ENCODE results near the gene RIN3. TPM values are rescaled to one million over a fixed set of nuclear protein-coding genes. Genes with fewer than 3 reads are reported as not detected.

RIN3 gene
- total and polyA plus RNA-seq, 2 of the 4 experiments (the other 2 are of a cell fraction): 2.5 to 11.1 TPM

DNA sequence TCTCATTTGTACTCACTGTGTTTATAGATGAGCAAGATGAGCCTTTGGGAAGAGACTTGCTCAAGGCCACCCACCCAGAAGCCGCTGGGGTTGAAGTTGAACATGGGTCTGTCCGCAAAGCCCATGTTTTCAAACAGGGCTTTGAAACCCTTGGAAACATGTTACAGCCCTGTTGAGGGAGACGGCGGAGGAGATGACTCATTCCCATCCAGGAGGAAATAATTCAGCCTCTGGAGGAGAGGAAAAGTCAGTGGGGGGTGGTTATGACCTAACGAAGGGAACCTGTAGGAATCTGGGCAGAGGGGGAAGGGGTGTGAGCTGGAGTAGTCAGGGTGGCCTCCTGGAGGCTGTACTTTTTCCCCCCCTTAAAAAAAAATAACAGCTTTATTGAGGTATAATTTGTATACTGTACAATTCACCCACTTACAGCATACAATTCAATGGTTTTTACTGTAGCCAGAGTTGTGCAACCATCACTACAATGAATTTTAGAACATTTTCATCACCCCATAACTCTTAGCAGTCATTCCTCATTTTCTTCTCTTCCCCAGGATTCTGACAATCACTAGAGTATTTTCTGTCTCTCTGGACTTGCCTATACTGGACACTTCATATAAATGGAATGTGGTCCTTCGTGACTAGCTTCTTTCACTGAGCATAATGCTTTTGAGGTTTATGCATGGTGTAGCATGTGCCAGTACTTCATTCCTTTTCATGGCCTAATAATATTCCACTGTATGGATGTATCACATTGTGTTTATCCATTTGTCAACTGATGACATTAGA lies 1.9 kb upstream of the RIN3 start:
- intact Hi-C loops (cut with micrococcal nuclease) (loop anchor here (5.0 to 10.0 kb wide), 2 partner anchors 133 to 171 kb away; no protein-coding TSS in a partner anchor), in situ Hi-C loops (cut with MboI; ENCODE audit: low sequenced_read_pairs) (no loop called here), dilution Hi-C loops (cut with HindIII; ENCODE audit: low sequenced_read_pairs, unreplicated experiment) (no loop called here)
- H2AK9ac ChIP-seq (replicated peaks; ENCODE audit: low read depth, low read length, poor library complexity): peak overlapping the region; percentile 90
- peak overlapping the region; percentile 94 for H3K56ac ChIP-seq (ENCODE audit: extremely low read depth, insufficient read depth, low read length)
- no peak overlapping the region for H3K4me3 ChIP-seq (ENCODE audit: insufficient read depth, low read depth, low read length)
- peak overlapping the region; percentile 33 for H3K9ac ChIP-seq (ENCODE audit: low read depth, low read length)
- H2BK120ac ChIP-seq (ENCODE audit: low read depth, low read length): peak overlapping the region; percentile 99
- no peaks in the 10 kb centered on the region for H3K36me3 ChIP-seq (ENCODE audit: control insufficient read depth, insufficient read depth, low read length)
- no peaks in the 10 kb centered on the region; the same call in 1 of the 2 replicates for H4K20me1 ChIP-seq (ENCODE audit: insufficient read depth, low read length)
- peak overlapping the region; percentile 92 for H4K91ac ChIP-seq (ENCODE audit: insufficient read depth, low read depth, low read length)
- ATAC-seq (ENCODE audit: low read depth) (peak; percentile 71), DNase-seq (peak; percentile 95)
- H2BK20ac ChIP-seq (ENCODE audit: low read depth, low read length): peak overlapping the region; percentile 95
- peak overlapping the region; percentile 82 for H3K18ac ChIP-seq (ENCODE audit: low read depth, low read length)
- peak overlapping the region; percentile 90 for H3K23ac ChIP-seq (ENCODE audit: low read depth, low read length)
- TF ChIP-seq RAD21 (IDR thresholded peaks at IDR 0.05; ENCODE audit: low read length) (peak; percentile 20), CEBPB (IDR thresholded peaks at IDR 0.05; ENCODE audit: low read depth, low read length) (peak; percentile 82), RCOR1 (IDR thresholded peaks at IDR 0.05; ENCODE audit: insufficient replicate concordance, low read length) (peak; percentile 68), BHLHE40 (IDR thresholded peaks at IDR 0.05; ENCODE audit: low read depth, low read length) (peak; percentile 73; the same call in 1 of the 2 replicates), FOS (IDR thresholded peaks at IDR 0.05; ENCODE audit: low read depth, low read length) (peak; percentile 91), CHD1 (IDR thresholded peaks at IDR 0.05; ENCODE audit: low read depth, low read length) (no peak)
- TF ChIP-seq, protein P1, sequence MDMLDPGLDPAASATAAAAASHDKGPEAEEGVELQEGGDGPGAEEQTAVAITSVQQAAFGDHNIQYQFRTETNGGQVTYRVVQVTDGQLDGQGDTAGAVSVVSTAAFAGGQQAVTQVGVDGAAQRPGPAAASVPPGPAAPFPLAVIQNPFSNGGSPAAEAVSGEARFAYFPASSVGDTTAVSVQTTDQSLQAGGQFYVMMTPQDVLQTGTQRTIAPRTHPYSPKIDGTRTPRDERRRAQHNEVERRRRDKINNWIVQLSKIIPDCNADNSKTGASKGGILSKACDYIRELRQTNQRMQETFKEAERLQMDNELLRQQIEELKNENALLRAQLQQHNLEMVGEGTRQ (IDR thresholded peaks at IDR 0.05; ENCODE audit: low read depth, low read length): no peak
- H3K4me1 ChIP-seq (ENCODE audit: control insufficient read depth, insufficient read depth, low read length): peaks cover 13% of the 10 kb centered on the region
- peak overlapping the region; percentile 83 to 88 for H4K8ac ChIP-seq (ENCODE audit: low read depth in 2 of 2, low read length in 2 of 2)
- no peaks in the 10 kb centered on the region for H3K27me3 ChIP-seq (ENCODE audit: control insufficient read depth, insufficient read depth, low read length)
- peak overlapping the region; percentile 98; the same call in 2 of the 3 replicates for H2BK15ac ChIP-seq (ENCODE audit: low read depth, low read length)
- H3K14ac ChIP-seq (replicated peaks; ENCODE audit: low read depth, low read length): peak overlapping the region; percentile 97
- BruUV-seq (replicated peaks): no TSS peak
- H3K27ac ChIP-seq (ENCODE audit: insufficient read depth, low read length): peak overlapping the region; percentile 92
- H2AFZ ChIP-seq (replicated peaks; ENCODE audit: low read length, poor library complexity): peak overlapping the region; percentile 85
- ChIA-PET CTCF (interaction anchor here (0.6 kb wide), 2 partner anchors 123 to 423 kb away, joined by 5 to 6 read pairs; no protein-coding TSS in a partner anchor), POLR2A (ENCODE audit: unreplicated experiment) (no interaction called here)
- peak overlapping the region; percentile 96 for H3K4ac ChIP-seq (ENCODE audit: low read depth, low read length)
- WGBS, 2 experiments (ENCODE audit: extremely low coverage in 2 of 2, insufficient read length in 1 of 2): 8% methylated on average over 2 of the region's 6 CpGs; no CpG with 5 or more reads in 1 of the 2 experiments
- peak overlapping the region; percentile 95; the same call in 1 of the 2 replicates for H2AK5ac ChIP-seq (ENCODE audit: low read depth, low read length)
- H4K5ac ChIP-seq (ENCODE audit: low read depth, low read length): peak overlapping the region; percentile 70
- H3K79me1 ChIP-seq (ENCODE audit: low read depth in 1 of 2, low read length in 2 of 2): peaks cover 9 to 35% of the 10 kb centered on the region in 2 experiments; a peak in 3 of 4 replicates
- H3K4me2 ChIP-seq (ENCODE audit: low read depth, low read length): peak overlapping the region; percentile 42
- H3K9me1 ChIP-seq (ENCODE audit: insufficient read depth, low read length): peaks cover 9% of the 10 kb centered on the region
- H2BK5ac ChIP-seq (ENCODE audit: low read depth, low read length, poor library complexity, severe bottlenecking): peak overlapping the region; percentile 90
- H3K9me3 ChIP-seq (ENCODE audit: control insufficient read depth, insufficient read depth, low read length): no peaks in the 10 kb centered on the region
